ENCODE results near the gene DTNBP1.
"Not testable (repeated sequence)": the region's sequence is repeated elsewhere in the genome, so short reads cannot be mapped to it uniquely, and the experiment has no call there.

DTNBP1 gene

GRCh38 chr6:15666896-15667295, 4.1 kb upstream of the DTNBP1 start:
- not testable (repeated sequence) for DNase-seq

GRCh38 chr6:15665237-15665636, 2.4 kb upstream of the DTNBP1 start:
- no peak for DNase-seq

- DNase-seq, result no peak
Observed at GRCh38 chr6:15663130-15663871, 473 bp upstream of the DTNBP1 start.

GRCh38 chr6:15661853-15662325, 939 bp downstream of the DTNBP1 start:
- DNase-seq, result peak; percentile 12

- DNase-seq, result no peak
Observed at GRCh38 chr6:15659181-15659580, 3.6 kb downstream of the DTNBP1 start.

GRCh38 chr6:15658181-15658744, 4.6 kb downstream of the DTNBP1 start:
- no peak for DNase-seq

- DNase-seq, result no peak
Observed at GRCh38 chr6:15657290-15657689, 5.5 kb downstream of the DTNBP1 start.

- DNase-seq, result no peak
Observed at GRCh38 chr6:15656145-15656544, 6.7 kb downstream of the DTNBP1 start.

- DNase-seq, result peak; percentile 9
Observed at GRCh38 chr6:15654250-15654649, 8.6 kb downstream of the DTNBP1 start.

- no peak for DNase-seq
Observed at GRCh38 chr6:15653581-15653980, 9.2 kb downstream of the DTNBP1 start.

GRCh38 chr6:15650004-15650559, 12.7 kb downstream of the DTNBP1 start:
- not testable (repeated sequence) for DNase-seq

GRCh38 chr6:15644904-15645303, 17.9 kb downstream of the DTNBP1 start:
- no peak for DNase-seq

- DNase-seq, result no peak
Observed at GRCh38 chr6:15643542-15643941, 19.3 kb downstream of the DTNBP1 start.

GRCh38 chr6:15642276-15642675, 20.6 kb downstream of the DTNBP1 start:
- no peak for DNase-seq

- DNase-seq, result no peak
Observed at GRCh38 chr6:15638373-15638772, 24.5 kb downstream of the DTNBP1 start.

GRCh38 chr6:15631432-15631831, 31.4 kb downstream of the DTNBP1 start:
- DNase-seq, result no peak

GRCh38 chr6:15630202-15630601, 32.6 kb downstream of the DTNBP1 start:
- DNase-seq, result no peak

GRCh38 chr6:15629487-15629886, 33.3 kb downstream of the DTNBP1 start:
- DNase-seq, result no peak

GRCh38 chr6:15628499-15629131, 34.2 kb downstream of the DTNBP1 start:
- peak; percentile 86 for DNase-seq

GRCh38 chr6:15627821-15628220, 35.0 kb downstream of the DTNBP1 start:
- DNase-seq, result peak; percentile 68

- no peak for DNase-seq
Observed at GRCh38 chr6:15626878-15627674, 35.8 kb downstream of the DTNBP1 start.

- no peak for DNase-seq
Observed at GRCh38 chr6:15626160-15626559, 36.7 kb downstream of the DTNBP1 start.
